HG02852 (cell line): Measurements from ENCODE around the gene MAP3K5.

Experiments used
- ATAC-seq: cut with Tn5 transposase; IDR thresholded peaks from one replicate; pipeline ENCODE4 v1.9.1; 2021; ENCODE audit warnings: mild to moderate bottlenecking, moderate library complexity; ENCODE audit not compliant: unreplicated experiment

The MAP3K5 gene

GRCh38 chr6:136614994-136615393 is 177.3 kb downstream of the MAP3K5 start:
- no peak for ATAC-seq

DNA sequence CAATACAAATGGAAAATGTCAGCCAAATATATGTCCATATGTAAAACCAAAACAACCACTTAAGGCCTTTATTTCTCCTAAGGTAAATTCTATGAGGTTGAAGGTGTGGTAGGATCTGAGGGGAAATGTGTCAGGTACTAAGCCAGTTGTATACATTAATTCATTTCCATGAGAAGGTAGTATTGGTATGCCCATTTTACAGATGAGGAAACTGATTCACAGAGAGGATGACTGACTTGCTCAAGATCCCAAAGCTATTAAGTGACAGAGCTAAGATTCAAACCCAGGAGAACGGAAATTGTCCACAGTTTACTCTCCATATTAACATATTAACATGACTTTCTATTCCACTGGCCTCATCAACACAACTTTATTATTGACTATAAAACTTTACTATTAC is 177.9 kb downstream of the MAP3K5 start:
- no peak for ATAC-seq

GRCh38 chr6:136613477-136613876 is 178.8 kb downstream of the MAP3K5 start:
- ATAC-seq: no peak

GRCh38 chr6:136612666-136613389 is 179.4 kb downstream of the MAP3K5 start:
- no peak for ATAC-seq

DNA sequence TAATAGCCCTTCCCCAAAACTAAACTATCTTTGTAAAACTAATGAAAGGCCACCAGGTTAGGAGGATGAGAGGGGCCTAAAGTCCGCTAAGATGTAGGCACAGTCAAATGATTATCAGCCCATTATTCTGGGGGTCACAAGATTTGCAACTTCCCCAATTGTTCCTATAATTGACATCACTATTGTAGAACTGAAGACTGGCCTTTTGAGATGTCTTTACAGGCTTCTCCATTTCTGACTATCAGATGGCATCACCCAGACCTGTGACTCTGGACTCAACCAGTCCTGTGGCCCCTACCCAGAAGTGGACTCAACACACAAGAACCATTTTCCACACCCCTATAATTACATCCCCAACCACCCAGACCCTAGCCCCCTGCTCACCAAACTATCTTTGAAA is 180.5 kb downstream of the MAP3K5 start:
- ATAC-seq: no peak

- ATAC-seq: no peak
Observed at GRCh38 chr6:136611133-136611532, 181.1 kb downstream of the MAP3K5 start.

GRCh38 chr6:136609873-136610706 is 182.2 kb downstream of the MAP3K5 start:
- no peak for ATAC-seq

DNA sequence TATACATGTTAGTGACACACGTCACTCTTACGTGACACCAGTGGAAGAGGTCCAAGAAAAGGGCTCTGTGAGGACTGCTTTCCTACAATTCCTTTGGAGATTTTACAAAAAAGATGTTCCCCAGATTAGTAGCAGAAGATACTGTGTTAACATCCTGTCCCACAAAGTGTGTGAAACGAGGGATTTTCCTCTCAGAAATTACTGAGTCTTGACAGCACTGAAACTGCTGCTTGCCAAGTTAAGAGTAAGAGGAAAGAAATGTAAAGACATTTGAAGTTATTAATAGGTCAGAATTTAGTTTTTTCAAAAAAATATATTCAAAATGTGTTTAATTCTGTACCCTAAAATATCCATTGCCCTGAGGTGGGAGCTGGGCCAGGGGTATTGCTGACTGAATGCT is 183.3 kb downstream of the MAP3K5 start:
- no peak for ATAC-seq

DNA sequence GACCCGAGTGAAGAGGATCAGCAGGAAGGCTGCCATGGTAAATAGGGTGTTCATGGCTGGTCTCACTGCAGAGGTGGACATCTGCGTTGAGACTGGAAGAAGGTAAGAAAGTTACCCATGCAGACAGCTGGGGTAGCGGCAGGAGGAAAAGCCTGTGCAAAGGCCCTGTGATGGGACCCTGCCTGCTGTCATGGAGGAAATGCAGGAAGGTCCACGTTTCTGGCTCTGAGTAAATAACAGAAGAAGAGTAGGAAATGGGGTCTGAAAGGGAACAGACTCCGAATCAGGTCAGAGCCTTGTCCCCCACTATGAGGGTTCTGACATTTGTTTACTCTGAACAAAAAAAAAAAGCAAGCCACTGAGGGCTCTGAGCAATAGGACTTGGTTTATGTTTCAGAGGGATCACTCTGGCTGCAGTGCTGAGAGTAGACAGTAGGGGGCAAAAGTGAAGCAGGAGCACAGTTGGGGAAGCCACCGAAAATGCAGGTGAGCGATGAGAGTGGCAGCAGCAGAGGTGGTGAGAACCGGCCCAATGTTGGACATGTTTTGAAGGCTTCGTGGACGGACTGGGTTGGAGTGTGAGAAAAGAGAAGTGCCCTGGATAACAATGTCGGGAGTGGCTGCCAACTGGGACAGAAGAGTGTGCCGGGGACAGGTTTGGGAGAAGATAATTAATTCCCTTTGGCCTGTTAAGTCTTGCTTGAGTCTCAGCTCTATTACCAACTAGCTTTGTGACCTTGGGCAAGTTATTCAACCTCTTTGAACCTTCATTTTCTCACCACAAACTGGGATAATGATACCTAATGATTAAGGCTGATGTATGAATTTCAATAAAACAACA is 184.1 kb downstream of the MAP3K5 start:
- peak; percentile 94 for ATAC-seq

- ATAC-seq: no peak
Observed at GRCh38 chr6:136607204-136607931, 184.9 kb downstream of the MAP3K5 start.

- no peak for ATAC-seq
Observed at GRCh38 chr6:136604928-136605510, 187.3 kb downstream of the MAP3K5 start.

DNA sequence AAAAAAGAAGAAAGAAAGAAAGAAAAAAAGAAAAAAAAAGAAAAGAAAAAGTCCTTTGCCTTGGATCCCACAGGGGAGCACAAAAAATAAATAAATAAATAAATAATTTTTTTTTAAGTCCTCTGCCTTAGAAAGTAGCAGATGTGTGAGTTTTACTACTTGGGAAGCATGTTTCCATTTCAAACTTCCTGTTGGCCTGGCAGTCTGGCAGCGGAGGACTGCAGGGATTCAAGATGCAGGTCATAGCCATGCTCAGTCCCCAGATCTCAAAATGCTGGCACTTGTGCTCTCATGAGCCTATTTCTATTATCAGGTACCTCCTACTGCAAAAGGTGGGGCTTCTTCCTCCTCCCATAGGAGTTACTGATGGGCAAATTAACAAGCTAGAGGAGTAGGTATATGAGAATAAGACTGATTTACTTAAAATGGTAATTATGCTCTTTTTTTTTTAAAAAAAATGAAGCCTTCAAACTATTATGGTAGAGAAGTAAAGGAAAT is 187.9 kb downstream of the MAP3K5 start:
- no peak for ATAC-seq

DNA sequence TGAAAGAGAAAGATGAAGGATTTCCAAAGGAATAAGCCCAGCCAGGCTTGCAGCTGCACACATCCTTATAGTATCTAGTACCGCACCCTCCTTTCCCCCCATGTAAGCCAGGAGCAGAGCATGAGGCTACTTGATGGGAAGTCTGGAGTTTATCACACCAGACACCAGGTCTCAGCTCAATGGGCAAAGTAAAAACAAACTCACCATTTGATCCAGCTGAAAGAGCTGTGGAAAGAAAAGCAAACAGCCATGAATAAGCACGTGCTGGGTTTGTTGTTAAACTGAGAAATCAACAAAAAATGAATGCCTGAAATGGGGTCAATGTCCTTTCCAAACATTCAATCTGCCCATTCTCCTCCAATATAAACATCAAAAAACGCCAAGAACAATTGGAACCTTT is 191.5 kb downstream of the MAP3K5 start:
- ATAC-seq: no peak

- no peak for ATAC-seq
Observed at GRCh38 chr6:136599329-136600011, 192.8 kb downstream of the MAP3K5 start.

- ATAC-seq: no peak
Observed at GRCh38 chr6:136598048-136598447, 194.2 kb downstream of the MAP3K5 start.

GRCh38 chr6:136594671-136595070 is 197.6 kb downstream of the MAP3K5 start:
- no peak for ATAC-seq

DNA sequence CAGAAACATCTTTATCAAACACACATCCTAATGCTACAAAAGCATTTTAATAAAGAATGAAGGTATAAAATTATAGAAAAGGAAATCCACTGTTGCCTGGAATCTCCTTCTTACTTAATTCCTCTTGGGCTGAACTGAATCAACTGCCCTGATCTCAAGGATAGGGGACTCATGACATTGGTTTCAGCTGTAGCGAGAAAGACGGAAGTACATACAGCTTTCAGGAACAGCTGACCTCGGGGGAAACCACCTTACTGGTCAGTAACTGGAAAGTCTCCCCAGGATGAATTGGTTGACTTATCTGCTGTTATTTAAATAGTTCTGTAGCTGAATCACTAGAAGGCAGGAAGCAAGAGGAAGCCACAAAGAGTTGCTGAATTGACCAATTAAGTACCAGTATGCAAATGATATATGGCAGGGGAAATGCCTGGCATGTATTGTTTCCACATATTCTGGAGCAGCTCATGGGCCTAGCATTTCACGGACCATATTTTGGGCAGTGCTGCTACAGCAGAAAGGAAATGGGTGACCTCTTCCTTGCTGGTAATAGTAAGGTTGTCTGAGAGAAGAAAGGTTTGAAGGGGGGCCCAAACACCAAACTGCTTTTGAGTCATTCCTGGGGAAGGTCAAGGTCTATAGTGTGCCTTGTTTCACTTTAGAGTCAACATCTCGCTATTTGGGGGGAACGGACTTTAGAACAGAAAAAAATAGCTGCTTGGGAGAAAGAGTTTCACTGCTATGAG is 198.4 kb downstream of the MAP3K5 start:
- peak; percentile 97 for ATAC-seq

GRCh38 chr6:136592930-136593673 is 199.2 kb downstream of the MAP3K5 start:
- ATAC-seq: no peak
